HEK293T (cell line): ENCODE results near the gene CLDN1.

Experiments used
- BHLHE40 ChIP-seq: fragments of 450-650 bp; IDR thresholded peaks from 2 replicates; pipeline ENCODE4 v1.6.1; 2016; ENCODE audit warnings: mild to moderate bottlenecking, moderate library complexity, borderline replicate concordance
- L3MBTL2 ChIP-seq: fragments of 450-650 bp; conservative IDR thresholded peaks from 2 replicates; pipeline ENCODE4 v1.6.1; 2016; ENCODE audit warnings: mild to moderate bottlenecking

GRCh38 chr3:190318666-190319065, 3.6 kb downstream of the CLDN1 start:
- TF ChIP-seq L3MBTL2 (no peak), BHLHE40 (no peak)
